ENCODE results near the gene MINPP1. TPM values are rescaled to one million over a fixed set of nuclear protein-coding genes. Genes with fewer than 3 reads are reported as not detected.

Gene MINPP1
- total and polyA plus RNA-seq, 2 donors: 11.1 to 16.9 TPM

DNA sequence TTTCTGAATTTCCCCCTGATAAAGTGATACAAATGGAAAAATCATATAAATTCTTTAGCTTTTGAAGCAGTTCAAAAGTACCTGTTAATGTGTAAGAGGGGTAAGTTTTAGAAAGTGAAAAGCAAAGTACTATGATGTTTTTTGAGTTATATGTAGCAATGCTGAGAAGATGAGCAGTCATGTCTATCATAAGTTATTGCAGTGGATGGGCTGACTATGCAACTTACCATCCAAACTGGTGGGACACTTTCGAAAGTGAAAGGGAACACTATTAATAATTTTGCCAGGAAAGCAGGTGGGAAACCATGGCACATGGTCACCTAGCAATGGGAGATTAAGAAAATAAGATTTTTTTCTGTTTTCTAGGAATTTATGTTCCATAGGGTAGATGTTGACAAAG is 4.1 kb downstream of the MINPP1 start:
- H3K27ac ChIP-seq (ENCODE audit: low read depth in 1 of 2, low read length in 1 of 2): no peak overlapping the region
- no peak for DNase-seq (ENCODE audit: low read depth in 6 of 9, low spot score in 9 of 9)
- H3K36me3 ChIP-seq (ENCODE audit: control insufficient read depth in 2 of 2, insufficient read depth in 2 of 2, low read length in 1 of 2): peaks cover 2 to 18% of the 10 kb centered on the region in 2 donors
- peaks cover 6 to 8% of the 10 kb centered on the region in 2 donors for H3K4me1 ChIP-seq (ENCODE audit: control insufficient read depth in 2 of 2, insufficient read depth in 2 of 2, low read length in 2 of 2)
- no peak overlapping the region for H3K4me3 ChIP-seq (ENCODE audit: low read length in 2 of 2)
- 100% methylated on average over 1 of the region's 1 CpG for WGBS
- H3K9me3 ChIP-seq (ENCODE audit: control insufficient read depth in 2 of 2, insufficient read depth in 1 of 2, low read length in 1 of 2): no peaks in the 10 kb centered on the region
- no peaks in the 10 kb centered on the region for H3K27me3 ChIP-seq (ENCODE audit: control insufficient read depth in 2 of 2, insufficient read depth in 1 of 2, low read length in 1 of 2)

- Histone ChIP-seq H3K36me3 (ENCODE audit: control insufficient read depth in 2 of 2, insufficient read depth in 2 of 2, low read length in 1 of 2) (peaks cover 4 to 24% of the 10 kb centered on the region in 2 donors), H3K9me3 (ENCODE audit: control insufficient read depth in 2 of 2, insufficient read depth in 1 of 2, low read length in 1 of 2) (no peaks in the 10 kb centered on the region), H3K27me3 (ENCODE audit: control insufficient read depth in 2 of 2, insufficient read depth in 1 of 2, low read length in 1 of 2) (no peaks in the 10 kb centered on the region), H3K4me3 (ENCODE audit: low read length in 2 of 2) (no peak overlapping the region), H3K27ac (ENCODE audit: low read depth in 1 of 2, low read length in 1 of 2) (no peak overlapping the region), H3K4me1 (ENCODE audit: control insufficient read depth in 2 of 2, insufficient read depth in 2 of 2, low read length in 2 of 2) (peaks cover 4 to 6% of the 10 kb centered on the region in 2 donors)
- DNase-seq (ENCODE audit: low read depth in 6 of 9, low spot score in 9 of 9): no peak
- WGBS: 98% methylated on average over 3 of the region's 3 CpGs
Observed at GRCh38 chr10:87510025-87510424, 5.3 kb downstream of the MINPP1 start.

DNA sequence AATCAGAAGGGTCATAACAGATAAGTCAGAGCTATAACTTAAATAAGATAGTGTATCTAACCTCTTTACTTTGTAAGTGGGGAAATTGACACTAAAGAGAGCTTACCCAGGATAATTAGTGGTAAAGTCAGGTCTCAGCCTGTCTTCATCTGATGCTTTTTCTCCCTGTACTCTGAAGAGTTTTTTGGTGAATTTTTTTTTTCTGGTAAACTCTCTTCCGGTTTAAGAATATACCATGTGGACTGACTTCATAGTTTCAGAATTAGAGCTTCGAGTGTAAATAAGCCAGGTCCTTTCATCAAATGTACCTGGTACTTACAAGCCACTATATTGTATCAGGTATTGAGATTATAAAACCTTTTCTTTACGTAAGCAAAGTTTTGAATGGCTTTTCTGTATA is 6.8 kb downstream of the MINPP1 start:
- WGBS: 98% methylated on average over 3 of the region's 3 CpGs
- H3K36me3 ChIP-seq (ENCODE audit: control insufficient read depth in 2 of 2, insufficient read depth in 2 of 2, low read length in 1 of 2): peaks cover 4 to 27% of the 10 kb centered on the region in 2 donors
- H3K4me3 ChIP-seq (ENCODE audit: low read length in 2 of 2): no peak overlapping the region
- no peak overlapping the region for H3K27ac ChIP-seq (ENCODE audit: low read depth in 1 of 2, low read length in 1 of 2)
- no peak for DNase-seq (ENCODE audit: low read depth in 6 of 9, low spot score in 9 of 9)
- H3K9me3 ChIP-seq (ENCODE audit: control insufficient read depth in 2 of 2, insufficient read depth in 1 of 2, low read length in 1 of 2): no peaks in the 10 kb centered on the region
- no peaks in the 10 kb centered on the region for H3K27me3 ChIP-seq (ENCODE audit: control insufficient read depth in 2 of 2, insufficient read depth in 1 of 2, low read length in 1 of 2)
- no peaks in the 10 kb centered on the region for H3K4me1 ChIP-seq (ENCODE audit: control insufficient read depth in 2 of 2, insufficient read depth in 2 of 2, low read length in 2 of 2)

DNA sequence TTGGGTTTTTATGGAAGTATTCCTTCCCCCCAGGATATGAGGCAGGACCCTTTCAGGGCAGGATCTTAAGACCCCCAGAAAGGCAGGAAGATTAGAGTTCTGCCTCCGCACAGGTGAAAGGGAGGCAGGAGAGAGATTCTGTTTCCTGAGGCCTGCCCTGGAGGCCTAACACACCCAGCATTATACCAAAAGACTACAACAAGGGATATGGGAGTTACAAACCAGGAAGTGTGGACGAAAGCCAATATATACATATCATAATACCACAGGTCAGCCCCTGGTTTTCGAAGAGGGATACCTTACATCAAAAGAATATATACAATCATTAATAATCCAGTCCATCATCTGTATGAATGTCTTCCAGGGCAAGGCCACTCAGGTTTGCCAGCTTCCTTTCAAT is 14.2 kb downstream of the MINPP1 start:
- DNase-seq (ENCODE audit: low read depth in 6 of 9, low spot score in 9 of 9): no peak
- H3K4me3 ChIP-seq (ENCODE audit: low read length in 2 of 2): no peak overlapping the region
- no peaks in the 10 kb centered on the region for H3K27me3 ChIP-seq (ENCODE audit: control insufficient read depth in 2 of 2, insufficient read depth in 1 of 2, low read length in 1 of 2)
- H3K4me1 ChIP-seq (ENCODE audit: control insufficient read depth in 2 of 2, insufficient read depth in 2 of 2, low read length in 2 of 2): no peaks in the 10 kb centered on the region
- H3K9me3 ChIP-seq (ENCODE audit: control insufficient read depth in 2 of 2, insufficient read depth in 1 of 2, low read length in 1 of 2): no peaks in the 10 kb centered on the region
- peaks cover 12 to 22% of the 10 kb centered on the region in 2 donors for H3K36me3 ChIP-seq (ENCODE audit: control insufficient read depth in 2 of 2, insufficient read depth in 2 of 2, low read length in 1 of 2)
- 95% methylated on average over 3 of the region's 3 CpGs for WGBS
- no peak overlapping the region for H3K27ac ChIP-seq (ENCODE audit: low read depth in 1 of 2, low read length in 1 of 2)

DNA sequence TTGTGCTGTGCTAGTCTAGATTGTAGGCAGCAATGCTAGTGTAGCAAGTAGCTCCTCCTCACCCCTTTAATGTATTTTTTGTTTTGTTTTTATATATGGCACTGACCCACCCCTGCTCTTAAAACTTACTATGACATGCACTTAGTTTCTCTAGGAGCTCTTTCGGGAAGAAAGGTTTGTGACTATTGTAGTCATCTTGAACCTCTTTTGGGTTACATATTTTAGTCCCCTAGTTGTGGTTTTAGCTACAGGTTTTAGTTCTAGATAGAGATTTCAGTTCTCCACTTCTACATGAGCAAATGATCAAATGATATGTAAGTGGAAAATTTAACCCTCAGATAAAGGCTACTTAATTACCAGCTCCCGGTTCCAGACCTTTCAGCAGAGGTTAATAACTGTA is 14.9 kb downstream of the MINPP1 start:
- WGBS: 93% methylated on average over 2 of the region's 2 CpGs
- Histone ChIP-seq H3K27ac (ENCODE audit: low read depth in 1 of 2, low read length in 1 of 2) (no peak overlapping the region), H3K4me3 (ENCODE audit: low read length in 2 of 2) (no peak overlapping the region), H3K4me1 (ENCODE audit: control insufficient read depth in 2 of 2, insufficient read depth in 2 of 2, low read length in 2 of 2) (no peaks in the 10 kb centered on the region), H3K27me3 (ENCODE audit: control insufficient read depth in 2 of 2, insufficient read depth in 1 of 2, low read length in 1 of 2) (no peaks in the 10 kb centered on the region), H3K9me3 (ENCODE audit: control insufficient read depth in 2 of 2, insufficient read depth in 1 of 2, low read length in 1 of 2) (no peaks in the 10 kb centered on the region), H3K36me3 (ENCODE audit: control insufficient read depth in 2 of 2, insufficient read depth in 2 of 2, low read length in 1 of 2) (peaks cover 13 to 21% of the 10 kb centered on the region in 2 donors)
- DNase-seq (ENCODE audit: low read depth in 6 of 9, low spot score in 9 of 9): no peak

GRCh38 chr10:87523731-87524130 is 19.0 kb downstream of the MINPP1 start:
- no peaks in the 10 kb centered on the region for H3K9me3 ChIP-seq (ENCODE audit: control insufficient read depth in 2 of 2, insufficient read depth in 1 of 2, low read length in 1 of 2)
- no peaks in the 10 kb centered on the region for H3K27me3 ChIP-seq (ENCODE audit: control insufficient read depth in 2 of 2, insufficient read depth in 1 of 2, low read length in 1 of 2)
- H3K4me3 ChIP-seq (ENCODE audit: low read length in 2 of 2): no peak overlapping the region
- no peak overlapping the region for H3K27ac ChIP-seq (ENCODE audit: low read depth in 1 of 2, low read length in 1 of 2)
- 95% methylated on average over 2 of the region's 2 CpGs for WGBS
- peaks cover 10 to 14% of the 10 kb centered on the region in 2 donors for H3K36me3 ChIP-seq (ENCODE audit: control insufficient read depth in 2 of 2, insufficient read depth in 2 of 2, low read length in 1 of 2)
- no peak for DNase-seq (ENCODE audit: low read depth in 6 of 9, low spot score in 9 of 9)
- H3K4me1 ChIP-seq (ENCODE audit: control insufficient read depth in 2 of 2, insufficient read depth in 2 of 2, low read length in 2 of 2): no peaks in the 10 kb centered on the region

DNA sequence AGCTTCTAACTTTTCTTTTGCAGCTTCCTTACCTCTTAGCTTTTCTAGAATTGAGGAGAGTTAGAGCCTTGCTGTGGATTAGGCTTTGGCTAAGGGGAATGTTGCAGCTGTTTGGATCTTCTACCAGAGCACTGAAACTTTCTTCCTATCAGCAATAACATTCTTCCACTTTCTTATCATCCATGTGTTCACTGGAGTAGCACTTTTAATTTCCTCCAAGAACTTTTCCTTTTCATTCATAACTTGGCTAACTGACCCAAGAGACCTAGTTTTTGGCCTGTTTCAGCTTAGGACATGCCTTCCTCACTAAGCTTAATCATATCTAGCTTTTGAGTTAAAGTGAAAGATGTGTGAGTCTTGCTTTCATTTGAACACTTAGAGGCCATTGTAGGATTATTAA is 19.6 kb downstream of the MINPP1 start:
- Histone ChIP-seq H3K9me3 (ENCODE audit: control insufficient read depth in 2 of 2, insufficient read depth in 1 of 2, low read length in 1 of 2) (no peaks in the 10 kb centered on the region), H3K4me1 (ENCODE audit: control insufficient read depth in 2 of 2, insufficient read depth in 2 of 2, low read length in 2 of 2) (no peaks in the 10 kb centered on the region), H3K27me3 (ENCODE audit: control insufficient read depth in 2 of 2, insufficient read depth in 1 of 2, low read length in 1 of 2) (no peaks in the 10 kb centered on the region), H3K4me3 (ENCODE audit: low read length in 2 of 2) (no peak overlapping the region), H3K27ac (ENCODE audit: low read depth in 1 of 2, low read length in 1 of 2) (no peak overlapping the region), H3K36me3 (ENCODE audit: control insufficient read depth in 2 of 2, insufficient read depth in 2 of 2, low read length in 1 of 2) (peaks cover 5 to 14% of the 10 kb centered on the region in 2 donors)
- DNase-seq (ENCODE audit: low read depth in 6 of 9, low spot score in 9 of 9): no peak

- Histone ChIP-seq H3K36me3 (ENCODE audit: control insufficient read depth in 2 of 2, insufficient read depth in 2 of 2, low read length in 1 of 2) (peaks cover 9 to 11% of the 10 kb centered on the region in 2 donors), H3K9me3 (ENCODE audit: control insufficient read depth in 2 of 2, insufficient read depth in 1 of 2, low read length in 1 of 2) (peaks cover 2 to 7% of the 10 kb centered on the region in 2 donors), H3K27ac (ENCODE audit: low read depth in 1 of 2, low read length in 1 of 2) (no peak overlapping the region), H3K4me1 (ENCODE audit: control insufficient read depth in 2 of 2, insufficient read depth in 2 of 2, low read length in 2 of 2) (no peaks in the 10 kb centered on the region), H3K27me3 (ENCODE audit: control insufficient read depth in 2 of 2, insufficient read depth in 1 of 2, low read length in 1 of 2) (no peaks in the 10 kb centered on the region), H3K4me3 (ENCODE audit: low read length in 2 of 2) (no peak overlapping the region)
- DNase-seq (ENCODE audit: low read depth in 6 of 9, low spot score in 9 of 9): no peak
- 94% methylated on average over 4 of the region's 4 CpGs for WGBS
Observed at GRCh38 chr10:87531908-87532622, 27.4 kb downstream of the MINPP1 start.

DNA sequence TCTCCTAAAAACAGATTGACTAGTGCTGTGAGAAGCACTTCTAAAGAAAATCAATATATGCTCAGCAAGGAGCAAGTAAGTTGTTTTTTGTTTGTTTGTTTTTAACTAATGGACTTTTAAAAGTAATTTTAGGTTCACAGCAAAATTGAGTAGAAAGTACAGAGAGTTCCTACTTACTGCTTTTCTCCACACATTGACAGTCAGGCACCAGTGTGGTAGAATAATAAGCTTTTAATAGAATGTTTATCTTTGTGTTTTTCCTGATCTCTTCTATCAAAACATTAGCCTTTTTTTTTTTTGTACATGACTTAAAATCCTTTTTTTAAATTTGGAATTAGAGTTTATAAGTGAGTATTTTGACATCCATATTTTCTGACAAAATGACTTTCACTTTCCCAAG is 28.0 kb downstream of the MINPP1 start:
- DNase-seq (ENCODE audit: low read depth in 6 of 9, low spot score in 9 of 9): no peak
- Histone ChIP-seq H3K4me3 (ENCODE audit: low read length in 2 of 2) (no peak overlapping the region), H3K27ac (ENCODE audit: low read depth in 1 of 2, low read length in 1 of 2) (no peak overlapping the region), H3K9me3 (ENCODE audit: control insufficient read depth in 2 of 2, insufficient read depth in 1 of 2, low read length in 1 of 2) (peaks cover 2 to 7% of the 10 kb centered on the region in 2 donors), H3K36me3 (ENCODE audit: control insufficient read depth in 2 of 2, insufficient read depth in 2 of 2, low read length in 1 of 2) (peaks cover 9 to 11% of the 10 kb centered on the region in 2 donors), H3K4me1 (ENCODE audit: control insufficient read depth in 2 of 2, insufficient read depth in 2 of 2, low read length in 2 of 2) (no peaks in the 10 kb centered on the region), H3K27me3 (ENCODE audit: control insufficient read depth in 2 of 2, insufficient read depth in 1 of 2, low read length in 1 of 2) (no peaks in the 10 kb centered on the region)

Measured in thymus (tissue), 11 donors.